ENCODE data around the gene CHRNA9. TPM values are rescaled to one million over a fixed set of nuclear protein-coding genes. Genes with fewer than 3 reads are reported as not detected.

CHRNA9 gene
- total and polyA plus RNA-seq, 2 of the 13 experiments (the other 11 are each of a cell fraction or from before 2014, with no cell fraction given), result not detected

- TF ChIP-seq SNAPC4 (CRISPR knock-in tag; IDR thresholded peaks at IDR 0.05) (no peak), ZNF44 (CRISPR knock-in tag; IDR thresholded peaks at IDR 0.05) (no peak), FOXP4 (CRISPR knock-in tag; IDR thresholded peaks at IDR 0.05) (0 out of 2 replicates have a peak, but pooled peaks have one; percentile 25), REPIN1 (CRISPR knock-in tag; IDR thresholded peaks at IDR 0.05; ENCODE audit: borderline replicate concordance, low read depth) (no peak), SOX13 (IDR thresholded peaks at IDR 0.05) (no peak), SOX13 (CRISPR knock-in tag; conservative IDR thresholded peaks at IDR 0.05 in 1 of 2, IDR thresholded peaks at IDR 0.05 in 1 of 2) (peak in 1 of 2 experiments; percentile 47; a peak in 1 of 4 replicates), PAXIP1 (CRISPR knock-in tag; conservative IDR thresholded peaks at IDR 0.05) (0 out of 2 replicates have a peak, but pooled peaks have one; percentile 14), FOXJ3 (CRISPR knock-in tag; IDR thresholded peaks at IDR 0.05; ENCODE audit: borderline replicate concordance) (peak; percentile 54; the same call in 1 of the 2 replicates), HNF4A (CRISPR knock-in tag; IDR thresholded peaks at IDR 0.05) (peak; percentile 61), ZNF598 (CRISPR knock-in tag; IDR thresholded peaks at IDR 0.05; ENCODE audit: borderline replicate concordance) (no peak), SNAPC5 (CRISPR knock-in tag; IDR thresholded peaks at IDR 0.05; ENCODE audit: borderline replicate concordance) (no peak), CREBL2 (CRISPR knock-in tag; IDR thresholded peaks at IDR 0.05; ENCODE audit: borderline replicate concordance) (no peak), RFXAP (CRISPR knock-in tag; IDR thresholded peaks at IDR 0.05; ENCODE audit: borderline replicate concordance) (no peak), MBNL3 (CRISPR knock-in tag; conservative IDR thresholded peaks at IDR 0.05) (no peak), TARDBP (CRISPR knock-in tag; IDR thresholded peaks at IDR 0.05) (no peak), ZSCAN22 (CRISPR knock-in tag; IDR thresholded peaks at IDR 0.05) (no peak)
Observed at GRCh38 chr4:40395908-40396793, 61.0 kb downstream of the CHRNA9 start (continued).
